Esophagus muscularis mucosa (tissue), 3 donors: ENCODE data around the gene SYNJ1.

Source experiments
- POLR2A ChIP-seq: fragments of 450-650 bp; IDR thresholded peaks from one replicate; pipeline ENCODE4 v1.6.1; 2017; ENCODE audit warnings: antibody characterized with exemption, moderate library complexity, mild to moderate bottlenecking, low read depth
- POLR2AphosphoS5 ChIP-seq, 2 donors: sonication (generic); formaldehyde crosslinking; IDR thresholded peaks; one replicate each; pipeline ENCODE4 v1.6.1; 2017; ENCODE audit warnings: antibody characterized with exemption in 2 of 2
- TF ChIP-seq, protein P1 (sequence below), 3 experiments: fragments of 200-600 bp in 2 of 3; fragments of 450-650 bp in 1 of 3; sonication (generic) in 2 of 3; IDR thresholded peaks; one replicate each; pipeline ENCODE4 v1.5.1; 2017 to 2019; ENCODE audit warnings: antibody characterized with exemption in 3 of 3, mild to moderate bottlenecking in 2 of 3, moderate library complexity in 1 of 3

DNA sequence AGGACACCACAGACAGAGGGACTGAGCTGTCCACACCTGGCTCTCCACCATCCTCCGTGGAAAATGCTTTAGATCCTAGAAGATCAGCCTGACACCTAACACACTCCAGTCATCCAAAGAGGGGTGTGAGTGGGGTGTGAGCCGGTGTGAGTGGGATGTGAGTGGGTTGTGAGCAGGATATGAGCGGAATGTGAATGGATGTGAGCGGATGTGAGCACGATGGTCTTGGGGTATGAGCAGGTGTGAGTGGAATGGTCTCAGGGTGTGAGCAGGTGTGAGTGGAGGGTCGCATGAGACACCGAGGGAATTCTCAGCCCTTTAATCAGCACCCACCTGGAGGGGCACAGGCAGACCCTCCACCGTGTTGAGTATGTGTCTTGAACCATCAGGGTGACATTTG, 143.3 kb downstream of the SYNJ1 start:
- TF ChIP-seq POLR2A (no peak), POLR2AphosphoS5 (IDR thresholded peaks at IDR 0.05) (no peak)
- TF ChIP-seq, protein P1, sequence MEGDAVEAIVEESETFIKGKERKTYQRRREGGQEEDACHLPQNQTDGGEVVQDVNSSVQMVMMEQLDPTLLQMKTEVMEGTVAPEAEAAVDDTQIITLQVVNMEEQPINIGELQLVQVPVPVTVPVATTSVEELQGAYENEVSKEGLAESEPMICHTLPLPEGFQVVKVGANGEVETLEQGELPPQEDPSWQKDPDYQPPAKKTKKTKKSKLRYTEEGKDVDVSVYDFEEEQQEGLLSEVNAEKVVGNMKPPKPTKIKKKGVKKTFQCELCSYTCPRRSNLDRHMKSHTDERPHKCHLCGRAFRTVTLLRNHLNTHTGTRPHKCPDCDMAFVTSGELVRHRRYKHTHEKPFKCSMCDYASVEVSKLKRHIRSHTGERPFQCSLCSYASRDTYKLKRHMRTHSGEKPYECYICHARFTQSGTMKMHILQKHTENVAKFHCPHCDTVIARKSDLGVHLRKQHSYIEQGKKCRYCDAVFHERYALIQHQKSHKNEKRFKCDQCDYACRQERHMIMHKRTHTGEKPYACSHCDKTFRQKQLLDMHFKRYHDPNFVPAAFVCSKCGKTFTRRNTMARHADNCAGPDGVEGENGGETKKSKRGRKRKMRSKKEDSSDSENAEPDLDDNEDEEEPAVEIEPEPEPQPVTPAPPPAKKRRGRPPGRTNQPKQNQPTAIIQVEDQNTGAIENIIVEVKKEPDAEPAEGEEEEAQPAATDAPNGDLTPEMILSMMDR (IDR thresholded peaks at IDR 0.05), result no peak
